ENCODE measurements around the gene NMNAT2. TPM values are rescaled to one million over a fixed set of nuclear protein-coding genes. Genes with fewer than 3 reads are reported as not detected.

The NMNAT2 gene
- total and polyA plus RNA-seq, 2 of the 13 experiments (the other 11 are each of a cell fraction or from before 2014, with no cell fraction given) = not detected

- no peak for DNase-seq (ENCODE audit: low spot score)
- Histone ChIP-seq H3K27me3 (ENCODE audit: control insufficient read depth in 1 of 2, insufficient read depth in 2 of 2, low read length in 2 of 2) (0 out of 5 replicates have a peak, but pooled peaks cover 0 to 9% of the 10 kb centered on the region in 2 experiments), H3K79me2 (ENCODE audit: insufficient read depth, low read length) (no peaks in the 10 kb centered on the region), H3K9me3 (ENCODE audit: low read length) (no peaks in the 10 kb centered on the region), H3K4me2 (ENCODE audit: low read depth, low read length) (no peak overlapping the region), H3K36me3 (replicated peaks in 1 of 2; ENCODE audit: control insufficient read depth in 1 of 2, insufficient read depth in 2 of 2, low read length in 2 of 2) (no peaks in the 10 kb centered on the region), H3K27ac (ENCODE audit: extremely low read length, insufficient read depth, low read length) (no peak overlapping the region), H4K20me1 (ENCODE audit: insufficient read depth, low read length) (no peaks in the 10 kb centered on the region), H3K4me3 (replicated peaks in 1 of 3; ENCODE audit: insufficient read depth in 1 of 3, low read depth in 2 of 3, low read length in 3 of 3) (no peak overlapping the region), H3K9ac (ENCODE audit: insufficient read depth, low read depth, low read length) (no peak overlapping the region), H2AFZ (ENCODE audit: low read length) (no peak overlapping the region), H3K4me1 (ENCODE audit: insufficient read depth, low read length) (peaks cover 26% of the 10 kb centered on the region)
- ATAC-seq = no peak
- WGBS (ENCODE audit: low lambda C conversion rate) = 58% methylated on average over 4 of the region's 4 CpGs
- intact Hi-C loops (cut with micrococcal nuclease; ENCODE audit: unreplicated experiment) (loop anchor here (5.0 kb wide), 1 partner anchor 205 kb away; the partner anchor contains the start of gene LAMC1), in situ Hi-C loops (cut with HindIII; ENCODE audit: extremely low pct_ligation_motif_present, low pct_unique_long_range_greater_than_20kb) (loop anchor here (5.0 kb wide), 1 partner anchor 265 kb away; no protein-coding TSS in a partner anchor)
- ChIA-PET POLR2A (no interaction called here), CTCF (ENCODE audit: low intra/inter-chr PET ratio, low total read pairs) (interaction anchor here (2.3 kb wide), 1 partner anchor 264 kb away, joined by 21 read pairs; no protein-coding TSS in a partner anchor)
- TF ChIP-seq ZNF564 (CRISPR knock-in tag; IDR thresholded peaks at IDR 0.05) (no peak), IRF1 (CRISPR knock-in tag; IDR thresholded peaks at IDR 0.05; ENCODE audit: low read depth) (no peak), ZNF616 (CRISPR knock-in tag; IDR thresholded peaks at IDR 0.05; ENCODE audit: low read depth) (no peak), MATR3 (CRISPR knock-in tag; IDR thresholded peaks at IDR 0.05) (no peak), MTA1 (CRISPR knock-in tag; IDR thresholded peaks at IDR 0.05; ENCODE audit: borderline replicate concordance) (no peak), CC2D1A (CRISPR knock-in tag; IDR thresholded peaks at IDR 0.05) (no peak), CREB1 (IDR thresholded peaks at IDR 0.05) (no peak), CREB1 (CRISPR knock-in tag; IDR thresholded peaks at IDR 0.05) (no peak), SMYD3 (CRISPR knock-in tag; IDR thresholded peaks at IDR 0.05) (no peak), REL (CRISPR knock-in tag; conservative IDR thresholded peaks at IDR 0.05) (no peak), KLF9 (CRISPR knock-in tag; IDR thresholded peaks at IDR 0.05; ENCODE audit: low read depth) (no peak), FOXA1 (IDR thresholded peaks at IDR 0.05) (no peak), FOXA1 (CRISPR knock-in tag; IDR thresholded peaks at IDR 0.05) (no peak), ZNF282 (IDR thresholded peaks at IDR 0.05; ENCODE audit: partially characterized antibody) (no peak), ZNF12 (CRISPR knock-in tag; IDR thresholded peaks at IDR 0.05) (no peak), ATF4 (CRISPR knock-in tag; IDR thresholded peaks at IDR 0.05) (no peak), NCOA1 (CRISPR knock-in tag; IDR thresholded peaks at IDR 0.05) (no peak)
- no peak for FAIRE-seq
- no TSS peak for BruUV-seq (replicated peaks)
Measured at GRCh38 chr1:183226963-183227362, 191.2 kb downstream of the NMNAT2 start.

All from HepG2 (cell line).